ENCODE results near the gene CERS4.
"Not testable (repeated sequence)": the region's sequence is repeated elsewhere in the genome, so short reads cannot be mapped to it uniquely, and the experiment has no call there.

CERS4 gene

GRCh38 chr19:8208922-8209461, at the start of gene CERS4:
TSS of gene CERS4 (plus strand) at chr19:8209370. CDS start at chr19:8251077, 41,707 bp downstream.
- DNase-seq, result peak; percentile 42 to 76 (median 68)

GRCh38 chr19:8161135-8161646, 48.0 kb upstream of the CERS4 start:
- no peak for DNase-seq

- DNase-seq, result no peak
Observed at GRCh38 chr19:8163759-8164158, 45.4 kb upstream of the CERS4 start.

- no peak for DNase-seq
Observed at GRCh38 chr19:8167985-8168384, 41.2 kb upstream of the CERS4 start.

GRCh38 chr19:8168537-8168936, 40.6 kb upstream of the CERS4 start:
- no peak for DNase-seq

GRCh38 chr19:8174706-8175105, 34.5 kb upstream of the CERS4 start:
- no peak for DNase-seq

- DNase-seq, result no peak
Observed at GRCh38 chr19:8180018-8180417, 29.2 kb upstream of the CERS4 start.

GRCh38 chr19:8184274-8184673, 24.9 kb upstream of the CERS4 start:
- DNase-seq, result no peak

- DNase-seq, result no peak
Observed at GRCh38 chr19:8185343-8186068, 23.7 kb upstream of the CERS4 start.

GRCh38 chr19:8192221-8192820, 16.8 kb upstream of the CERS4 start:
- no peak for DNase-seq

- DNase-seq, result peak in 2 of 4 experiments; percentile 14 to 15
Observed at GRCh38 chr19:8194528-8195267, 14.5 kb upstream of the CERS4 start.

GRCh38 chr19:8196271-8196927, 12.8 kb upstream of the CERS4 start:
- DNase-seq, result no peak

- not testable (repeated sequence) for DNase-seq
Observed at GRCh38 chr19:8203288-8204120, 5.7 kb upstream of the CERS4 start.

- no peak for DNase-seq
Observed at GRCh38 chr19:8204961-8205360, 4.2 kb upstream of the CERS4 start.

GRCh38 chr19:8206147-8207087, 2.8 kb upstream of the CERS4 start:
- DNase-seq, result no peak

GRCh38 chr19:8207326-8207725, 1.8 kb upstream of the CERS4 start:
- DNase-seq, result not testable (repeated sequence)

- DNase-seq, result no peak
Observed at GRCh38 chr19:8208119-8208921, 850 bp upstream of the CERS4 start.

- DNase-seq, result peak; percentile 43 to 79 (median 66)
Observed at GRCh38 chr19:8209462-8210378, 550 bp downstream of the CERS4 start.
